ENCODE results near the gene CD164.

Gene CD164

DNA sequence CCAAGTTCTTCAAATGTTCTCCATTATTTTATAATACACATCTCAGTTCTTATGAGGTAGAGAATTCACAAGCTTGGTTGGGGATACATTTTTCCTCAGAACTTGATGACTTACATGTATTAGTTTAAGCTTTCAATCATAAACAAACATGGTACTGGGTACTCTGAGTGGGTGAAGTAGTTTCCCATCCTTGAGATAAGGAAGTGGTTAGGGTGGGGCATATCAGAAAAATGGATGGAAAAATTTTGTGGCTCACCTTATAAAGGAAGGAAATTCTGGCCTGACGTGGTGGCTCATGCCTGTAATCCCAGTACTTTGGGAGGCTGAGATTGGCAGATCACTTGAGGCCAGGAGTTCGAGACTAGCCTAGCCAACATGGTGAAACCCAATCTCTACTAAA, 52.0 kb downstream of the CD164 start:
- TF ChIP-seq, protein P1, sequence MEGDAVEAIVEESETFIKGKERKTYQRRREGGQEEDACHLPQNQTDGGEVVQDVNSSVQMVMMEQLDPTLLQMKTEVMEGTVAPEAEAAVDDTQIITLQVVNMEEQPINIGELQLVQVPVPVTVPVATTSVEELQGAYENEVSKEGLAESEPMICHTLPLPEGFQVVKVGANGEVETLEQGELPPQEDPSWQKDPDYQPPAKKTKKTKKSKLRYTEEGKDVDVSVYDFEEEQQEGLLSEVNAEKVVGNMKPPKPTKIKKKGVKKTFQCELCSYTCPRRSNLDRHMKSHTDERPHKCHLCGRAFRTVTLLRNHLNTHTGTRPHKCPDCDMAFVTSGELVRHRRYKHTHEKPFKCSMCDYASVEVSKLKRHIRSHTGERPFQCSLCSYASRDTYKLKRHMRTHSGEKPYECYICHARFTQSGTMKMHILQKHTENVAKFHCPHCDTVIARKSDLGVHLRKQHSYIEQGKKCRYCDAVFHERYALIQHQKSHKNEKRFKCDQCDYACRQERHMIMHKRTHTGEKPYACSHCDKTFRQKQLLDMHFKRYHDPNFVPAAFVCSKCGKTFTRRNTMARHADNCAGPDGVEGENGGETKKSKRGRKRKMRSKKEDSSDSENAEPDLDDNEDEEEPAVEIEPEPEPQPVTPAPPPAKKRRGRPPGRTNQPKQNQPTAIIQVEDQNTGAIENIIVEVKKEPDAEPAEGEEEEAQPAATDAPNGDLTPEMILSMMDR (IDR thresholded peaks at IDR 0.05; ENCODE audit: low read depth, low read length) = no peak
- no peak for DNase-seq (ENCODE audit: extremely low read depth, low read depth)

DNA sequence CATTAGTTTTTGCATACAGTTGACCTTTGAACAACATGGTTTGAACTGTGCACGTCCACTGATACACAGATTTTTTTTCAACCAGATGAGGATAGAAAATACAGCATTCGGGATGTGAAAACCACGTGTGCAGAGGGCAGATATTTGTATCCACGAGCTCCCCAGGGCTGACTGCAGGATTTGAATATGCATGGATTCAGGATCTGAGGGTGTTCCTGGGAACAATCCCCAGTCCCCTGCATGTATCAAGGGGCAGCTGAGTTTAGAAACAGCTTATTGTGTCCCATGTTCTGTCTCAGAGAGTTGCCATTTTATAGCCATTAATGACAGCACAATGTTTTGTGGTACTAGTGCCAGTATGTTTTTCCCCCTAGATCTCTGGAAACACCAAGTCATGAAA, 53.6 kb downstream of the CD164 start:
- TF ChIP-seq, protein P1 (IDR thresholded peaks at IDR 0.05; ENCODE audit: low read depth, low read length) = no peak
- no peak for DNase-seq (ENCODE audit: extremely low read depth, low read depth)

DNA sequence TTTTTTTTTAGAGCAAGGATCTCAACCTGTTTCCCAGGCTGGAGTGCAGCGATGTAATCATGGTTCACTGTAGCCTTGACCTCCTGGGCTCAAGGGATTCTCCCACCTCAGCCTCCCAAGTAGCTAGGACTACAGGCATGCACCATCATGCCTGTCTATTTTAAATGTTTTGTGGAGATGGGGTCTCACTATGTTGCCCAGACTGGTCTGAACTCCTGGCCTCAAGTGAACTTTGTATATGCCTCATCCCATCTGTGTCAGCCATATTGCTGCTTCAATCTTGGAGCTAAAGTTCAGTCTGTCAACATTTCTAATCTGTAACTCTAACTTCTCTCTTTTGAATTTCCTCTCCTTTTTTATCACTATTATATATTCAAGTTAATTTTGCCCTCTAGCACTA, 54.3 kb downstream of the CD164 start:
- TF ChIP-seq, protein P1 (IDR thresholded peaks at IDR 0.05; ENCODE audit: low read depth, low read length) = no peak

DNA sequence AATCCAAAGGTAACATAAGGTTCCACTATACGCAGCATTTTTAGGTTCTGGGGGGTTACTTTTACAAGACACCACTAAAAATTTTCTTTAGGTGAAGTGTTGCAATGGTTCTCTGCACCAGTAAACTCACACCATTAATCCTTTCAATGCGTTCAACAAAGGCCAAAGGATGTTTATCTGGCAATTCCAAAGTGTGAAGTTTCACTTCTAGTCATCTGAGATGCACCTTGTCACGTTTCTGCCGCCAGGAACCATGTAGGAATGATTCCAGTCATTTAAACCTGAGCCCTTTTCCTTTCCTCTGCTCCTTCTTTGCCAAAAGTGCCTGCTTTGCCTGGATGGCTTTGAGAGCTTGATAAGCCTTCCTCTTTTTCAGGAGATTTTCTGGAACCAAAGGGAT, 54.8 kb downstream of the CD164 start:
- no peak for DNase-seq (ENCODE audit: extremely low read depth, low read depth)
- TF ChIP-seq, protein P1 (IDR thresholded peaks at IDR 0.05; ENCODE audit: low read depth, low read length) = no peak

More for the DNA sequence above, 54.3 kb downstream of the CD164 start:
- DNase-seq (ENCODE audit: extremely low read depth, low read depth) = no peak

DNA sequence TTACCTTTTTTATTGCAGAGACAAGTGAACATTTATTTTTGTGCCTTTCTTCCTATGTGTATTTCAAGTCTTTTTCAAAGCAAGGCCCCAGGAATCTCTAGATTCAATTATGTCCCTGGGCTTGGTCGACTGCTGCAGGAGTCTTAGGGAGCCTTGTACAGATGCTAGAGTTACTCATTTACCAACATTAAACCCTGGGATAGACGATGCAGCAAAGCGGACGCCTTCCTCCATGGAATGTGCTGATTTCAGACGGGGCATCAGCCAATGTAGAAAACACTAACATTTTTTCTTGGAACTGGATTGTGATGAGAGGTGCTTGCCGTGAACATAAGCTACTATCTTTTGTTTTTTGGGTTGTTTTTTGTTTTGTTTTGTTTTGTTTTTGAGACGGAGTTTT, 55.9 kb downstream of the CD164 start:
- DNase-seq (ENCODE audit: extremely low read depth, low read depth) = no peak
- TF ChIP-seq, protein P1 (IDR thresholded peaks at IDR 0.05; ENCODE audit: low read depth, low read length) = no peak

DNA sequence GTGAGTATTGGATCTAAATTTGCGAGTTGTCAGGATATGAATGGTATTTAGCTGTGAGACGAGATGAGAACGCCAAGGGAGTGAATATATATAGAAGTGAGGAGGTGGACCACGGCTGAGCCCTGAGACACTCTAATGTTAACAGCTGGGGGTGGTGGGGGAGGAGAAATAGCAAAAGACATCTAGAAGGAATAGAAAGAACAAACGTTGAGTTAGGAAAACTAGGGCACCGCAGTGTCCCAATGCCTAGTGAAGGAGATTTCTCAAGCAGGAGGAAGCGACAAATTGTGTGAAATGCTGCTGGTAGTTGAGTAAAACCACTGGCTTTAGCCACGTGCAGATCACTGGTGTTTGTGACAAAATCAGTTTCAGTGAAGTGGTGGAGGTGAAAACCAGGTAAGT, 56.9 kb downstream of the CD164 start:
- no peak for DNase-seq (ENCODE audit: extremely low read depth, low read depth)
- TF ChIP-seq, protein P1 (IDR thresholded peaks at IDR 0.05; ENCODE audit: low read depth, low read length) = no peak

DNA sequence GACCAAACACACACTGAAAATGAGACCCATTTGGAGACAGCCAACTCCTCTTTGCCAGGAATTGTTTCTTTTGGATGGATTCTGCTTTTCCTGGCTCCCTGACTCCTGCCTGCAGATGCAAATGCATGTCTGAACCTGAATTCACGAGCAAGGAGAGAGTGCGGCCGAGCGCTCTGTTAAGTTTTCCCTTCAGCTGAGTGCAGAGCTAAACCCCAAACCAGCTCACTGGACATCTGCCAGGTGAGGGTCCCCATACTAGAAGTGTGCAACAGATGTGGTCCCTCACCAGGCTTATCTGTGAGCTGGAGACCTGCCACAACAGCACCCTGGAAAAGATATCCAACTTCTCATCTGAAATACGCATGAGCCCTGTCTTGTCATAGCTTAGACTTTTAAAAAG, 59.0 kb downstream of the CD164 start:
- TF ChIP-seq, protein P1 (IDR thresholded peaks at IDR 0.05; ENCODE audit: low read depth, low read length) = no peak
- no peak for DNase-seq (ENCODE audit: extremely low read depth, low read depth)
